Measurements from ENCODE around the gene LBX2. TPM values are rescaled to one million over a fixed set of nuclear protein-coding genes. Genes with fewer than 3 reads are reported as not detected.

LBX2 gene
- total and polyA plus RNA-seq, 10 of the 15 experiments (the other 5 are each of a cell fraction or from before 2014, with no cell fraction given): 0.08 to 4.0 (median 0.27) TPM

- TF ChIP-seq BRCA1 (IDR thresholded peaks at IDR 0.05; ENCODE audit: low read depth, low read length): no peak
- no peak for TF ChIP-seq SUZ12 (IDR thresholded peaks at IDR 0.05; ENCODE audit: unreplicated experiment)
- no peak for TF ChIP-seq STAT3 (IDR thresholded peaks at IDR 0.05; ENCODE audit: low read depth, low read length)
- TF ChIP-seq ATF7 (IDR thresholded peaks at IDR 0.05; ENCODE audit: low read depth): peak; percentile 23; the same call in 1 of the 2 replicates
- TF ChIP-seq CBFB (IDR thresholded peaks at IDR 0.05; ENCODE audit: low read depth): no peak
- no peak for TF ChIP-seq ZNF687 (IDR thresholded peaks at IDR 0.05)
- TF ChIP-seq RB1 (IDR thresholded peaks at IDR 0.05; ENCODE audit: borderline replicate concordance): 0 out of 2 replicates have a peak, but pooled peaks have one; percentile 27
- TF ChIP-seq POU2F2 (IDR thresholded peaks at IDR 0.05; ENCODE audit: borderline replicate concordance, low read depth, low read length): peak; percentile 59; the same call in 2 of the 3 replicates
- no peak for TF ChIP-seq WRNIP1 (IDR thresholded peaks at IDR 0.05; ENCODE audit: borderline replicate concordance, low read depth, low read length)
- no peak; the same call in 1 of the 2 replicates for TF ChIP-seq NFIC (IDR thresholded peaks at IDR 0.05; ENCODE audit: low read depth, low read length)
- no peak for TF ChIP-seq NKRF (conservative IDR thresholded peaks at IDR 0.05)
- TF ChIP-seq CHD2 (IDR thresholded peaks at IDR 0.05; ENCODE audit: borderline replicate concordance, low read depth, low read length): peak; percentile 96
- TF ChIP-seq ZZZ3 (IDR thresholded peaks at IDR 0.05; ENCODE audit: control insufficient read depth, insufficient read length, low read depth): no peak
- TF ChIP-seq ESRRA (IDR thresholded peaks at IDR 0.05; ENCODE audit: low read length): no peak
- TF ChIP-seq IKZF2 (IDR thresholded peaks at IDR 0.05): no peak
- TF ChIP-seq EGR1 (IDR thresholded peaks at IDR 0.05; ENCODE audit: borderline replicate concordance in 1 of 2, low read depth in 2 of 2, low read length in 2 of 2): no peak; a peak in 1 of 3 replicates
- TF ChIP-seq, protein P1, sequence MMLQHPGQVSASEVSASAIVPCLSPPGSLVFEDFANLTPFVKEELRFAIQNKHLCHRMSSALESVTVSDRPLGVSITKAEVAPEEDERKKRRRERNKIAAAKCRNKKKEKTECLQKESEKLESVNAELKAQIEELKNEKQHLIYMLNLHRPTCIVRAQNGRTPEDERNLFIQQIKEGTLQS (IDR thresholded peaks at IDR 0.05; ENCODE audit: borderline replicate concordance, extremely low read depth, low read depth, low read length): no peak
- no peak for TF ChIP-seq SPI1 (IDR thresholded peaks at IDR 0.05; ENCODE audit: borderline replicate concordance, insufficient read depth, low read depth, low read length)
- TF ChIP-seq RUNX3 (IDR thresholded peaks at IDR 0.05; ENCODE audit: low read length): no peak; the same call in 1 of the 2 replicates
- TF ChIP-seq FOXK2 (IDR thresholded peaks at IDR 0.05): peak; percentile 75
- TF ChIP-seq CBX5 (IDR thresholded peaks at IDR 0.05; ENCODE audit: low read depth): no peak
Measured at GRCh38 chr2:74458132-74458937, 41.1 kb downstream of the LBX2 start, which contains the start of gene WBP1 (continued).
